ENCODE results near the gene PHC2.

PHC2 gene

DNA sequence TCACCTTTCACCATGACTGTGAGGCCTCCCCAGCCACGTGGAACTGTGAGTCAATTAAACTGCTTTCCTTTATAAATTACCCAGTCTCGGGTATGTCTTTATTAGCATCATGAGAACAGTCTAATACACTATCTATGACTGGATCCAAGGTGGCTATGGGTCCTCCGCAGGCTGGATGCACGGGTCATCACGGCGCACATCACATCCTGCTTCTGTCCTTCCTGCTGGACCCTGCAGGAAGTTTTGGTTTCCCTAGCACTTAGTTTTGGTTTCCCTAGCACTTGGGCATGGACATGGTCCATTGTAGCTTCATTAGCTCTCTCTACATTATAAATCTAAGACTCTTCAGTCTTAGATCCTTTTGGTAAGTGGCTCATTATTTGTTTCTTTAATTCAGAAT lies 14.2 kb upstream of the PHC2 start:
- no peak for DNase-seq

DNA sequence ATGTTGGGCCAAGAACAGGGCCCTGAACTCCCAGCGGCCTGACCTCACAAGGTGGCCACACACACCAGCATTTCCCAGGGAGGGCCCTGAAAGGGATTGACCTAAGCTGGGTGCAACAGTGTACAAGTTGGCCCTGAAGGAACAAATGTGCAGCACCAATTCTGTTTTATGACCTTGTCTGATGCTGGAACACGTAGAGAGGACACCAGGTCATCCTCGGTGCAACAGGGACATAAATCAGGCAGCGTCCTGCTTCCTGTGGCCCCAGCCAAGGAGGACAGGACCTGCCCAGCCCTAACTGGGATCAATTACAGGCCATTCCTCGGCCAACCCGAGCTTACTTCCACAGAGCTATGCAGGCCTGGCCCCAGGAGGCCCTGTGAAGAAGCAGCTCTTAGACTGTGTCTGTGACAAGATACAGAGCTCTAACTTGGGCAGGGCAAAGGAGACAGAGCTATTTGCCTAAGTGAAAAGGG lies 12.8 kb upstream of the PHC2 start:
- DNase-seq: no peak

DNA sequence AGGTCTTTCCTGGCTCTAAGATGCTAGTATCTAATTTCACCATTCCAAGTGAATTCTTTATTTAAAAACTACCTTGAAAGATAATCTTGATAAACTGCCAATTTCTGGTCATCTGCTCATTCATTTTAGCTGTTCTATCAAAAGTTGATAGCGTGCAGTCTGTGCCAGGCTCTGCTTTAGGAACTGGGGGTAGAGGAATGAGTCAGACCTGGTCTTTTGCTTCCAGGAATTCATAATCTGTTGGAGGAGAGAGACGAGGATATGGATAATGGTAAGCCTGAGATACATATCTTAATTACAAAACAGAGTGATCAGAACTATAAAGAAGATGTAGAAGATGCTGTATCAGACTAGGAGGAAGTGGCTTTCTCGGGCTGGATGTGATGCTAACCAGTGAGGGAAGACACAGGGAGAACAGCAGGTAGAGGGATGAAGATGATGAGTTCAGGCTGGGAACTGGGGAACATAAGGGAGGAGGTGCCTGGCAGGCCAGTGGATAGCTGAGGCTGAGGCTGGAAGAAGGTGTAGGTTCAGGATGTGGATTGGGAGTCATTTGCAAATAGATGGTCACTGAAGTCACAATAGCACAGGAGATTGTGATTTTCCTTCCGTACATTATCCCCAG lies 12.3 kb upstream of the PHC2 start:
- DNase-seq: no peak

DNA sequence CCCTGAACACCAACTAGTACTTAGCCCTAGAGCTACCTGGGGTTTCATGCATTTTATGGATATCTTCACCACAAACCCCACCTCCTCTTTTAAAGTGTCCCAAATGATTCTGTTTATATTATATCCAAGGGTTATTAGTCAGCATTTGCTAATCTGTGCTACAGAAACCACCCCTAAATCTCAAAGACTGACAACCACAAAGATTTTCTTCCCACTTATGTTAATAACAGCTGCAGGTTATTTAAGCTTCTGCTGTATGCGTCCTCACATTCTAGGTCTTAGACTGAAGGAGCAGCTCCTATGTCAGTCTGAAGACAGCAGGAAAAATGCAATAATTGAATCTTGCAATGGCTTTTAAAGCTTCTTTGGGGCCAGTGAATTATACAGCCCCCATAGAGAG lies 11.2 kb upstream of the PHC2 start:
- no peak for DNase-seq

DNA sequence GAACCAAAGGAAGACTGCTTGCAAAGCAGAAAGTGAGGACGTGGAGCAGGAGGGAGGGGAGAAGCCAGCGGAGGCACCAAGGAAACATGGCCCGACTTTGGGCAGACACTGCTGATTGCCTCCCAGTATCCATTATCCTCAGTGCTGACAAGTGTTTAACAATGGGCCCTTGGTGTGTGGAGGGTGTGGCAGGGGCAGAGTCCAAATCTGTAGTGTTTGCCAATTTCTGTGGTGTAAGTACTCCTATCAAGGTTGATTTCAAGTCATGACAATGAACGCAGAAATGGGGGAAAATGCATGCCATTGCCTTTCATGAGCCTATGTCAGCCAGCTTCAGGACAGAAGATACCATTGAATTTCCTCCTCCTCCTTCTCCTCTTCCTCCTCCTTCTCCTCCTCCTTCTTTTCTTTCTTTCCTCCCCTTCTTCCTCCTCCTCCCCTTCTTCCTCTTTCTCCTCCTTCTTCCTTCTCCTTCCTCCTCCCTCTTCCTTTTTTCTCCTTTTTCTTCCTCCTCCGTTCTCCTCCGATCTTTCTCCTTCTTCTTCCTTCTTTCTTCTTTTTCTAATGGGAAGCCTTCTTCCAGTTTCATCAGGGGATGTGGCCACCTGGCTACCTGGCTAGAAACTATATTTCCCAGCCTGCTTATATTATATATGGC lies 10.3 kb upstream of the PHC2 start:
- DNase-seq: no peak

DNA sequence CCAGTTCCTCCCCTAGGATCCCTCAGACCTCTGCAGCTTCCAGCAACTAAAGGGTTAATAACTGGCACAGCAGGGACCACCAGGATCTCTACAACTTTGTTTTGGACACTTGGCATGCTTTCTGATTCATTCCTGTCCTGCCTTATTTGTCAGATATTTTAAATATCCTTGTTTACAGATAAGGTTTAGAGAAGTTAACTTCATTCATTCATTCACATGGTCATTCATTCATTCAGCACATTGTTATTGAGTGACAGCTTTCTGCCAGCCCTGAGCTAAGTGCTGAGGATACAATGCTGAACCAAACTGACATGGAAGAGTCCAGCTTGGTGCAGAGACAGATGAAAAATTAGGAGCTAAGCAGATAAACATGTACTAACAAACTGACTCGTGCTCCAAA lies 8.8 kb upstream of the PHC2 start:
- DNase-seq: no peak

DNA sequence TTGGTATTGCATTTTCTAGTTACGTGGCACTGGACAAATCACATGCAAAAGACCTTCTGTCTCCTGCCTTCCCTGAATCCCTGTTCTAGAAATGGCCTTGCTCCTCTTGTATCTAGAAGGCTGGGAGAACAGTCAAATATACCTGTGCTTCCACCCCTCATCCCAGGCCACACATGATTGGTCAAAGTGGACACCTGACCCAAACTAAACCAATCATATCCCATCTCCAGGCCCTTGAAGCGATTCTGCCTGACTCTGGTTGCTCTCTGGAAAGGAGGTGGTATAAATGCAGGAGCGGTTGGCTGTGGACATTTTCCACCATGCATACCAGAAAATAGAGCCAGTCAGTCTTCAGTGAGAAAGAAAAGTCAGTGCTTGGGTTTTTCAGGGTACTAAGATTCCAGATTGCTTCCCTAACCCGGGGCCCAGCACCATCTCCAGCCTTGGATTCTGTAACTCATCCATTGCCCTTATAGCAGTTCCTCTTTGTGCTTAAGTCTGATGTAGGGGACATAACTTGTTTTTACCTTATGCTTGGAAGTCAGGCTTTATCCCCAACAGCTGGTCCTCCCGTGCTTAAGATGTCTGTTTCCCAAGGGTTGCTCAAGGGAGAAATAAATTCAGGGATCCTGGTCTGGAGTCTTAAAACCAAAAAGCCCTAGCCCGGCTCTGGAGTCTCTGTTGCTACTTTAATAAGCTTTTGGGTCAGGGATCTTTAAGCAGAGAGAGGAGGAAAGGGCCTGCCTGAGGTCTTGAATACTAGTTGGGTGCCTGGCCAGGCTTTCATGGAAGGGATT lies 7.7 kb upstream of the PHC2 start:
- no peak for DNase-seq

DNA sequence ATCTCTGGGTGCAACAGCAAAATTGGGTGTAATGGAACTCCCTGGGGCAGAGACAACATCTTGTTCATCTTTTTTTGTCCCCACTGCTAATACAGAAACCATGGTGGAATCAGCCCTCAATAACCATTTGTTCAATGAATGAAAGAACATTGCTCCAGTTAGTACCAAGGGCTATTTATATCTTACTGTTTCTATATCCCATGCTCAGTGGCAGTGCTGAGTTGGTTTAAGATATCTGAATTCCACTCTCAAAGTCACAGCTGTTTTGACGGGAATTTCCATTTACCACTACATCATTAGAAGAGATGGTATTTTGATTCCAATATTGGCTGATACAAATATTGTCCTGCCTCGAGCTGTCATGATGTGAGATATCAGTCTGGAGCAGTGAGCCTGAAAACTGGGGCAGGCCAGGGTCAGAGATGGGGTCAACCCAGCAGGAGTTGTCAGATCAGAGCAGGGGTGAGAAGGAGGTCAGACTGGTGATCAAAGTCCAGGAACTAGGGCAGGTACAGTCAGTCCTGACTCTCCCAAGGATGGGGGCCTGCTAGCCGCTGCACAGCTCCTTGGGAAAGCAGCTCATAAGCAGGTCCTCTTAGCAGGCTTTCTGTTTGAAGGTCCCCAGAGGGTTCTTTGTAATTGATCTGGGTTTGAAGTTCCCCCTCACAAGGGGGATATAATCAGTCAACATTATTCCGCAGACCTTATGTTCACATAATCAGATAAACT lies 5.8 kb upstream of the PHC2 start:
- no peak for DNase-seq

DNA sequence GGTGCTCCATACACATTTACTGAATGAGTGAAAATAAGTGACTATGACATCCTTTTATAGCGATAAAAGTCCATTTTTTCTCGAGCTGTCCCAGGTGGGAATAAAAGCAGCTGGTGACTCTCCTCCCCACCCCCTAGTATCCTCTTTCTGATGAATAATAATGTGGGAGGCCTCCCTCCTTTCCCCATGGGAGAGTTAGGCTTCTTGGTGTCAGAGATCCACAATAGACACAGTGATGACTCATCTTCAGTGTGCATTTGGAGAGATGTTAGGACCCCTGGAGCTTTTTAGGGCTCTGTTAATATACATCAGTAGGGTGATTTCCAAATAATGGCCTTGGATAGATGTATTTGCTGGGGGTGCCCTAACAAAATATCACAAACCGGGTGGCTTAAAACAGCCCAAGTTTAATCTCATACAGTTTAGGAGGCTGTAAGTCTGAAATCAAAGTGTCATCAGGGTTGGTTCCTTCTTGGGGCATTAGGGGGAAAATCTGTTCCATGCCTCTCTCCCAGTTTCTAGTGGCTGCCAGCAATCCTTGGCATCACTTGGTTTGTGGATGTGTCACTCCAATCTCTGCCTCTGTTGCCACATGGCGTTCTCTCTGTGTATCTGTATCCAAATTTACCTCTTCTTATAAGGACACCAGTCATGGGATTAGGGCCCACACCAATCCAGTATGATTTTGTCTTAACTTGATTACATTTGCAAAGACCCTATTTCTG lies 4.4 kb upstream of the PHC2 start:
- no peak for DNase-seq

DNA sequence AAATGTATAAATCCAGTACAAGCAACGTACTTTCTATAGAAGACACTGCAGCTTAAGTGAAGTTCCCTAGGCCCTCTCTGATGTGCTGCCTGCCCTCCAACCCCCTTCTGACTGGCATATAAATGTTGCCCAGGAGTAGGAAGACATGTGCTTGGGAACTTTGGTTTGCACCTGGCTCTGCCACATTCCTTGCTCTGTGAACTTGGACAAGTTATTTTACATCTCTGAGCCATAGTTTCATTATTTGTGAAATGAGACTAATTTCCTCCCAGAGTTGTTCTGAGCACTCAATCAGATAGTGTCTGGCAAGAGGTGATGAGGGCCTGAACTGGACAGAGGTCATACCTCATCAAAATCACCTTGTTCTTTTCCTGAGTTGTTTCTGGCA lies 3.5 kb upstream of the PHC2 start:
- DNase-seq: no peak

DNA sequence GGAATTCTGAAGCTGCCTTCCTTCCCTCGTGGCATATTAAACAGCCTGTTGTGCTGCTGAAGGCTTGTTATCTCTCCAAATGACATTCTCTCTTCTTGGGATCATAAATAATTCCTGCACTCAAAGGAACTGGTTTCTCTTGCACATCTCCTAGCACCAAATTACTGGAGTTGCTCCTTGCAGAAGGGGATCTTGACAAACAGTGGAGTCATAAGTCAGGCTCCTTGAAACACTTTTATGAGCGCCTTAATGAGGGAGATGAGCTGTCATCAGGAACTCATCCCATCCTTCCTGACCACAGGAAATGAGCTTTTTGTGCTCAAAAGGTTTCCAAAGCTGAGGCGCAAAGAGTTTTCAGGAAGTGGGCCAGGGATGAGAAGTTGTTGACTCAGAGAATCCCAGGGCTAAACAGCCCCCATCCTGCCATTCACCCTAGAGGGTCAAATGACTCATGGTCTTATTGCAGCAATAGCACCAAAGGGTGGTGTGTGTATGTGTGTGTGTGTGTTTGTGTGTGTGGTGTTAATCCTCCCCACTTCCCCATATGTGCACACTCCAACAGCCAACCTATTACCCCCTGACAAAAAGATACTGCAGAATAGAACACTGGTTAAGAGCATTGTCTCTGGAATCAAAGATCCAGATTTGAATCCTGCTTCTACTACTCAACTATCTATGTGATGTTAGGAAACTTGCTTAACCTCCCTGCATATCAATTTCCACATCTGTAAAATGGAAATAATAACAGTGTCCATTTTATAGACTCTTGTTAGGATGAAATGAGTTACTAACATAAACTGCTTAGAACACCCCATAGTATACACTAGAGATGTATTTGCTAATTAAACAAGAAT lies 2.8 kb upstream of the PHC2 start:
- DNase-seq: no peak

DNA sequence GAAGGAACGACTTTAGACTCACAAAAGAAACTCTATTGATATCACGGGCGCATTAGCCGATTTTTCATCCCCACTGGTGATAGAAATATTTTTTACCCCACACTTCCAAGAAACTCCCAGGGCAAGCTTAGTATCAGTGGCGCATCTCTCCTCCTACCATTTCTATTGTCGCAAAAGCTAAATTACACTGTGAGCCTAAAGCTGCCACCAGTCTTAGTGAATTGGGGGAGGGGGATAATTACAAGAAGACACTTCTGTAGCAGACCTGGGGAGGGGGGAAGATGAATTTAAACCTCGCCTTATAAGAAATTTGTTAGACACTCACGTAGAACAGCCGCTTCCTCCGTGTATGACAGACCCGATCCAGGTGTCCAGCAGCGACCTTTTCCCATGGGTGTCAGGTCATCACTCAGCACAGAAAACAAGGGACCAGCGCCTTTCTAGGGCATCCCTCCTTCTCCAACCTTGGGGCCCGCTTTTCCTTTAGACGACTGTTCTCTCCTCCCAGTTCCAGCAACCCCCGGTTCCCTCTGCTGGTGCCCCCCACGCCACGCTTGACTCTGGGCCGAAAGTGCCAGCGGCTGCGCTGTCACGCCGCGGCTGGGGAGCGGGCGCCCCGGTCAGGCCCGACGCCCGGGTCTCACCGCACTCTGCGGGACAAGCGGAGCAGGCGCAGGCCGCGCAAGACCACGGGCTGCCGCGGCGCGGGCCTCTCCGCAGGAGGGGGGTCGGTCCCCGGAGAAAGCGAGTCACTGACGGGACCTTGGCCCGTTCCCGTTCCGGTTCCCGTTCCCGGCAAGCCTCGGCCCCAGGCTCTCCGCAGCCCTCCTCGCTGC lies 821 bp downstream of the PHC2 start:
- no peak for DNase-seq

DNA sequence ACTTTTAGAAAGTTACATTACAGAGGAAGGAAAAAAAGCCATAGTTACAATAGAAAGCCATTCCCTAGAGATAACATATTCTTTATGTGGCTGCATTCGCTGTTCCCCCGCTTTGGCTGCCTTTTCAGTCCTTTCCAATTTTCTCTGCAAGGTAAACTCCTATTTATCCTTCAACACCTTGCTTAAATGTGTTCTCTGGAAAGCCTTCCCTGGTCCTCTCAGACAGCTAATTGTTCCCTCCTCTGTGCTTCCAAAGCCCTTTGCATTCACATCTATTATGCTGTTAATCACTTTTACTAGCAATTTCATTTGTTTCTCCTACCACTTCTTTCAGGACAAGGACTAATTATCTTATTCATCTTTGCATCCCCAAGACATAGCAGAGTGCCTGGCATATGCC lies 1.6 kb downstream of the PHC2 start:
- no peak for DNase-seq

DNA sequence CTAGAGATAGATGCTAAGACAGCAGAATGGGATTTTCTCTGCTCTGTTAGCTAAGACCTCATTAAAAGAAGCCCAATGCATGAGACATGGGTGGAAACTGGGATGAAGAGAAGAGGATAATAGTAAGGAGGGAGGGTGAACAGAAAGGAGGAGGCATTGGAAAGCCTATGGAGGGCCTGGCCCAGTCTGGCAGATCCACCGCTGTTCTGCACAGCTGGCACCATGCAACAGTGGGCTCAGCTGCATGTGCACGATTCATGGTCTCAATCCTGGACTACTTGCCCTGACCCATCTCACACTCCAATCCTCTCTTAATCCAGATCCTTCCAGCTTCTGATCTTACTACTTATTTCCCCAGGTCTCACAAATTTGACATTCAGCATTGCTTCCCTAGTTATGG lies 2.2 kb downstream of the PHC2 start:
- DNase-seq: no peak

DNA sequence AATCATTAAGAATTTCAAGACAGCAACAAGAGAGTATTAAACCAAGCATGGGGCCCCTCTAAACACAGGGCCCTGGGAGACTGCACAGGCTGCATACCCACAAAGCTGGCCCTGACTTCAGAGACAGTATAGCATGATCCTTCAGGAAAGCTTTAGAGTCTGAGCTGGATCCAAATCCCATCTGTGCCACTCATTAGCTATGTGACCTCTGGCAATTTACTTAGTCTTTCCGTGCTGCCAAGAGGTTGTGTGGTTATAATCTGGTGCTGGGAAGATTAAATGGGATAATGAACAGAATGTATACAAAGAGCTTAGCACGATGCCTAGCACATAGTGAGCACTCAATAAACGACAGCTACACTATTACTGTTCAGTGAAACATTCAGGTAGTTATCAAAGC lies 4.0 kb downstream of the PHC2 start:
- DNase-seq: no peak

DNA sequence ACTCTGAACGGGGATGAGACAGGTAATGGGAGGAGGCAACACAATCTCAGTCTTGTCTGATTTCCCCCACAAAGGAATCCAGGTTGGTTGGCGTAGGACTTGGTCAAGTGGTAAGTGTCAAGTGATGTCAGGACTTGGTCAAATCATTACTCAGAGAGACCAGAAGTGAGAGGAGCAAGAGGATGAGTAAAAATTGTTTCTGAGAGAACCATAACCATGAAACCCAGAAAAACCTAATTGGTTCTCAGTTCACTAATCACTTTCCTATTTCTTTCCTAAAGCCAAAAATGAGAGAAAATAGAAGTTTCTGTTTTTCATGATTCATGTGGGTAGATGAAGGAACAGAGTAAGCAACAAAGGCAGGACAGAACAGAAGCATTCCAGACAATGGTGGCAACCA lies 5.0 kb downstream of the PHC2 start:
- no peak for DNase-seq

DNA sequence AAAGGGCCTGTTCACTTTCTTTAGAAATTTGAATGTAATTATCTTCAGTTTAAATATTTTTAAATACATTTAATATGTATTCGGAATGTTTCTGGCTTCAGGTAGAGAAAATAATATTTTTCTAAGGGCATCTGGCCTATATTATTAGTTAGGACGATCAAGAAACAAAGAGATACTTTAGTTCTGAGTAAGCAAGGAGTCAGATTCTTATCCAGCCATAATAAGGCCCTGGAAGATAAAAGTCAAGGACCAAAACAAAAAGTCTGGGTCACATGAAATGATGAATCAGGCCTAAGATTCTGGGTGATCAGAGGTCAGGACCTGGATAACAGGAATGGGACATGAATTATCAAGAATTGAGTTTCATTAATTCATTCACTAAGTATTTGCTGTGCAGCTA lies 6.3 kb downstream of the PHC2 start:
- DNase-seq: no peak

DNA sequence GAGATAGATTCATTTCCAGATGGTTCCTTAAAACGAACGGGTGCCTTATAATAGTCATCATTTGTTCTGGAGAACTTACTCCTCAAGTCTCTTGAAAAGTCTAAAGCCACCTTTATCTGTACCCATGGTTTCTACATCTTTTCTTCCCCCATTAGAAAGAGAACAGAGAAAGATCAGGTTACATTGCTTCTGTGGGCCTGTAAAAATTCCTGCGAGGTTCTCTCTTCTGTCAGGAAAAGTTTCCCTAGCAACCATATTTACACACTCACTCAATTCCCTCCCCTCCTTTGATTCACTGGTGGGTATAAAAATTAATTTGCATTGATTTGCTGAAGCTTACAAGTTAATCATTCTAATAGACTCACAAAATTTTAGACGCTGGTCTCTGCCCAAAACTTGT lies 6.7 kb downstream of the PHC2 start:
- DNase-seq: peak; percentile 59

DNA sequence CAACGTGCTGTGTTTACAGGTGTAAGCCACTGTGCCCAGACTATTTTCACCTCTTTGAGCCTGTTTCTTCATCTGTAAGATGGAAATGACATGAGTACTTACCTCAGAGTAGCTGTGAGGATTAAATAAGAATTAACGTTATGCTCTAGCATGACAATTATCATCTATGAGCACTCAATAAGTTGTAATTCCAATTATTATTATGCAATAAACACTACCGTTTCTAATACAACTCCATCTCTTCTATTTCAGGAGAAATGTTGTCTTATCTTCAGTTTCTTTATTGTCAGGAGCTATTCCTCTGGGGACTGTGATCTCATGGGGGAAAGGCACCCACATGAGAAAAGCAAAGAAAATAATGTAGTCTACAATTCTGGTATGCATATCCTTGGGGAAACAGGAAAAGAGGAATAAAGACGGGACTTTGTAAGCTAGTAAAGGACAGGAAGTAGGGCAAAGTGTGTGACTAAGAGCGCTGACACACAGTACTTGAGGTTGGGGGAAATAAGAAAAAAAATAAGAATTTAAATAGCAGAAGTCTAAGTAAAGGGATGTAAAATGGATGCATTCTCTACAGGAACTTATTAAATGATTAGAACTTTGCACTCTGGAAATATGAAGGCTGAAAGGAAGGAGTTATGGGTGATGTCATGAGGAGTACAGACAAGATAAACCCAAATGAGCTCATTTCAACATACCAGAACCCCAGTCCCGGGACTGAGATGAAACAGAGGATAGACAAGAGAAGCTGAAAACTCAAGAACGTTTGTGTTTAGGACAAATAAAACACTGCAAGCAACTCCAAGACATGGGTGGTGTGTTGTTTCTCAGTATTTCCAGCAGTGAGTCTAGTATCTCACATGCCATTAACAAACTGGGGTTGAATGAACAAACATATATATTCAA lies 9.8 kb downstream of the PHC2 start:
- DNase-seq: no peak

DNA sequence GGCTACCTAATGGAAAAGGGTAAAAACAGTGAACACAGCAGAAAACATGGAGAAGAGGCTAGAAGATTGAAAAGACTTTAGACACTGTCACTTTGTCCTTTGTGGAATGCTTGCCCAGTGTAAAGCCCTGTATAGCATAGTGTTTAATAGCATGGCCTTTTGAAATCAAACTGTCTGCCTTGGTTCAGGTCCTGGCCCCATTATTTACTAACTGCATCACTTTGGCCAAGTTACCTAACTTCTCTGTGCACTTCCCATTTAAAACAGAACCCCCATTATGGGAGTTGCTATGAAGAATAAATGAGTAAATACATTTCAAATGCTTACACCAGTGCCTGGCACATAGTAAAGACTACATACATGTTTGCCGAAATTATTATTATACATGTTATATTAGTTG lies 12.1 kb downstream of the PHC2 start:
- DNase-seq: no peak

All from NCI-H1048 (cell line).